Activated CD4-positive, CD25-positive, alpha-beta regulatory T cell treated with anti-CD3 and anti-CD28 coated beads, Interleukin-2, amount 50 U/mL, for 16 hours (primary cell): ENCODE results near the gene RCE1.

Experiments used
- DNase-seq: peaks from one replicate; pipeline ENCODE4 v3.0.0-alpha.2; 2020; ENCODE audit warnings: low read depth, low spot score

Gene RCE1

GRCh38 chr11:66844496-66845142 is 1.4 kb downstream of the RCE1 start:
- DNase-seq = no peak

DNA sequence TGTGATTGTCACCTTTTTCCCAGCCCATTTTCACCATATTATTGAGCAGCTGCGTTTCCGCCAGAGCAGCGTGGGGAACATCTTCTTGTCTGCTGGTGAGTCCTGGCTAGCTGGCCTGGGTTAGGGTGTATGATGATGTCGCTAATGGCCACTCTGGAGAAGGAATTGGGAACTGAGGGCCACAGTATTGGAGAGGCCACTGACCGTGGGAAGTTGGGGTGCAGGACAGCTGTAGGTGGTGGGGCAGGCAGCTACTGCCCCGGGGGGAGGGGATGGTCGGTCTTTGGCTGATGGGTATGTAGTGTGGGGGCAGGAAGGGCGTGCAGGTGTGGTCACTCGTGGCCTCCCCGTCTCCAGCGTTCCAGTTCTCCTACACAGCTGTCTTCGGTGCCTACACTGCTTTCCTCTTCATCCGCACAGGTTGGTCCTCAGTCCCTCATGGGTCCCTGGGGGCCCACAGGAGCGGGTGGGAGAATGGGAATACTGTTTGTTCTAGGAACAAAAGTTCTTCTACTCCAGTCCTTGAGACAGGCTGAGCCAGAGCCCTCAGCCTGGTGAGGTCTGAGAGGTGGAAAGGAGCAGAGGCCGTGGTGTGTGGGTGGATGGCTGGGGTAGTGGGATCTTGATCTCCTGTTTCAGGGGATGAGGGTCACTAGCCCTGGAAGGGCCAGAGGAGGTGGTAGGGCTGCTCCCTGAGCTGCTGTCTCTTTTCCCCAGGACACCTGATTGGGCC is 2.1 kb downstream of the RCE1 start:
- DNase-seq = no peak

DNA sequence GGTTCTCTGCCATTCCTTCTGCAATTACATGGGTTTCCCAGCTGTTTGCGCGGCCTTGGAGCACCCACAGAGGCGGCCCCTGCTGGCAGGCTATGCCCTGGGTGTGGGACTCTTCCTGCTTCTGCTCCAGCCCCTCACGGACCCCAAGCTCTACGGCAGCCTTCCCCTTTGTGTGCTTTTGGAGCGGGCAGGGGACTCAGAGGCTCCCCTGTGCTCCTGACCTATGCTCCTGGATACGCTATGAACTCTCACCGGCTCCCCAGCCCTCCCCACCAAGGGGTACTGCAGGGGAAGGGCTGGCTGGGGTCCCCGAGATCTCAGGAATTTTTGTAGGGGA is 2.6 kb downstream of the RCE1 start:
- DNase-seq = no peak

- DNase-seq = no peak
Observed at GRCh38 chr11:66846671-66847091, 3.4 kb downstream of the RCE1 start.

DNA sequence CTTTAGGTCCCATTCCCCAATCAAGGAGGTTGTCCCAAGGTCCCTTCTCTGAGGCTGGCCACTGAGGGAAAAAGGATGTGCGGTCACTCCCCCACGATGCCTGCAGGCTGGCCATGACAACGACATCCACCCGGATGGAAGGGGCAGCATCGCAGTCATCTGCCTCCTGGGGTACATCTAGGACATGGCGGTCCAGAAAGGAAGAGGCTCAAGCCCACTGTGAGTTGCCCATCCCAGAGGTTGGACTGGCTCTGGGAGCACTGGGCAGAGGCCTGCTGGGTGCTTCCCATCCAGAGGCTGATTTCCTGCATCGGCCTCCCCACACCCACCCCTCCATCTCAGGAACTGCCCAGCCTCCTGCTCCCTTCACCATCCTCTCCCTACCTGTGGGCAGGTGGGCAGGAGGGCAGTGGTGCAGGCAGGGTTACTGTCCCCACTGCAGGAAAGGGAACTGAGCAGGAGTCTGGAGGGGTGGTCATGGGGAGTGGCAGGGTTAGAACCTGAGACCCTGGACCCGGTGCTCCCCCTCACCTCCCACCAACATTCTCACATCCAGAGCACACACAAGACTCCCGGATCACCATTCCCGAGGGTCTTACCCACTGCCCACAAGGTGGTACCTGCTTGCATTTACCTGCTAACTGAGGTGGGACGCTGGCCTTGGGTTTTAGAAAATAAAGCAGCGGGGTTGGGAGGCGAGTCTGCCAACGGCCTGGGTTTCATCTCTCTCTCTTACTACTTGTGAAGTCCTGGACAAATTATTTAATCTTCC is 4.4 kb downstream of the RCE1 start:
- no peak for DNase-seq

GRCh38 chr11:66848671-66849500 is 5.6 kb downstream of the RCE1 start:
- DNase-seq = no peak

- DNase-seq = no peak
Observed at GRCh38 chr11:66849501-66850234, 6.4 kb downstream of the RCE1 start.

GRCh38 chr11:66850235-66850587 is 7.0 kb downstream of the RCE1 start:
- no peak for DNase-seq

DNA sequence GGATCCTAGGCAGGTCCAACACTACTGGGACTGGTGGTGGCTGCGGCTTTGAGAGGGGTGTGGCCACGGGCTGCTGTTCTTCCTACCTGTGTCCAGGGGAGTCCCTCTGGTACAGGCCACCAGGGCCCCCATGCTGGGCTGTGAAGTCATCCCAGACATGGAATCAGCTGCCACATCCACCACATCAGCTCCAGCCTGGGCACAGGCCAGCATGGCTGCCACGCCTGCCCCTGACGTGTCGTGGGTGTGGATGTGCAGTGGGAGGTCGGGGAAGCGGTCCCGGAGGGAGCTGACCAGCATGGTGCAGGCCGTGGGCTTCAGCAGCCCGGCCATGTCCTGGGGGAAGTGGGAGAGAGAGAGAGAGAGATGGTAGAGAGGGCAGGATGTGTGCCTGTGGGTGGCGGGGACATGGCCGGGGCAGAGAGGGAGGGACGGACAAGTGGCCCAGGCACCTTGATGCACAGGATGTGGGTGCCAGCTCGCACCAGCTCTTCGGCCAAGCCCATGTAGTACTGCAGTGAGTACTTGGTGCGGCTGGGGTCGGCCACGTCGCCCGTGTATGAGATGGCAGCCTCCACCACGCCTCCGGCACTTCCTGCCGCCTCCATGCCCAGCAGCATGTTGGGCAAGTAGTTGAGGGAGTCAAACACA is 7.5 kb downstream of the RCE1 start:
- DNase-seq = no peak

- DNase-seq = no peak
Observed at GRCh38 chr11:66851239-66851596, 8.0 kb downstream of the RCE1 start.

DNA sequence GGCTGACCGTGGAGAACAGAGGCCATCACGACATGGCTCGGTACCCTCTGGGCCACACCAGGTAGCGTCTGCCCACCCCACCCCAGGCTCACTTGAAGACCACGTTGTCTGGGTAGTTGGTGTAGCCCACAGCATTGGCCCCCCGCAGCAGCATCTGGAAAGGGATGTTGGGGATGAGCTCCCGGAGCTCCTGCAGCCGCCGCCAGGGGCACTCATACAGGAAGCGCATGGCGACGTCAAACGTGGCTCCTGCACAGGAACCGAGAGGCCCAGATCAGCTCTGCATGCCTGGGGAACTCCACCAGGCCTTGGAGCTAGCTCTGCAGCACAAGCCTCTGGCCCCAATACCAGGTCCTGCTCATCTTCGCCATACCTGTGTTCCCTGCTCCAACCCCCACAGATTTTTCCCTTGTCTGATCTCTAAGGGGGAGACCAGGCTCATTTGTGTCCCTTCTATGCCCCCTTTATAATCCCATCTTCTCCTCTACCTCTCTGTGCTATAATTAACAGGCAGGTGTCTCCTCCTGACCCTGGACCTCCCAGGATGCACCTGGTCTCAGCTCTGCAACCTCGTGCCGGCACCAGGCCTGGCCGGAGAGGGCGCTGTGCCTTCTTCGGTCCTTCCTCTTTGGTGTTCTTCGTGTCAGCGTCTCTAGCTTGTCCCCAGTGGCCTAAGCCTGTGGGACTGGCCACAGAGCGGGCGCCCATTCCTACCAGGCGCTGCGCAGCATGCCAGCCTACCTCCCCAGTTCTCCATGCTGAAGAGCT is 8.6 kb downstream of the RCE1 start:
- DNase-seq = no peak

DNA sequence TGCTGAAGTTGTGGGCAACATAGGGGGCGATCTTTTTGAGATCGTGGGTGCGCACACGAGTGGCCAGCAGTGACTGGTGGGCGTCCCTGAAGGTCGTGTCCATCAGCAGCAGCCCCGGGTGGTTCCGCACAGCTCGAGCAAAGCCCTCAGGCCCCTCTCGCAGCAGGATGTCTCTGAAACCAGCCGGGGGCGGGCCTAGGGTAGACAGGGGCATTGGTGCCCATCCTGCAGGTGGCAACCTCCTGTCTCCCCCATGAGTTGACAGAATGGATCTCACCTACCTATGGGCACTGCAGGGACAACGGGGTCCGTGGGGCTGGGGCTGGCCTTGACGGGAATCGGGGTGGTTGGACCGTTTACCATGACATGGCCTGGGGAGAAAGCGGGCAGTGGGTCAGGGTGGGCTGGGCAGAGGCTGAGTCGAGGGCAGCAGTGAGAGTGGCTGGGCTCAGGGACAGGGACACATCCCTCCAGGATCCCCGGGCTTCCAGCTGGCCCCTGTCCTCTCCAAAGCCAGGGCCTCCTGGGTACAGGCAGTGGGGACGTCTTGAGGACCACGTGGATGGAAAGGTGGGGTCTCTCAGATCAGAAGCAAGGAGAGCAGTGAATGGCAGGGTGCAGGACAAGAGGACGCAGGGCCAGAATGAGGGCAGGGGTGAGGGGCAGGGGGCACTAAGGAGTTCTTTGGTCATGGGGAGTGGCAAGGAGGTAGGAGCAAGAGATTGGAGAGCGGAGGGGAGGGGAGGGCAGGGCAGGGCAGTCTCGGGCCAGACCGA is 9.4 kb downstream of the RCE1 start:
- no peak for DNase-seq

GRCh38 chr11:66853242-66854229 is 10.3 kb downstream of the RCE1 start:
- DNase-seq = no peak

- DNase-seq = no peak
Observed at GRCh38 chr11:66854231-66854661, 11.0 kb downstream of the RCE1 start.

DNA sequence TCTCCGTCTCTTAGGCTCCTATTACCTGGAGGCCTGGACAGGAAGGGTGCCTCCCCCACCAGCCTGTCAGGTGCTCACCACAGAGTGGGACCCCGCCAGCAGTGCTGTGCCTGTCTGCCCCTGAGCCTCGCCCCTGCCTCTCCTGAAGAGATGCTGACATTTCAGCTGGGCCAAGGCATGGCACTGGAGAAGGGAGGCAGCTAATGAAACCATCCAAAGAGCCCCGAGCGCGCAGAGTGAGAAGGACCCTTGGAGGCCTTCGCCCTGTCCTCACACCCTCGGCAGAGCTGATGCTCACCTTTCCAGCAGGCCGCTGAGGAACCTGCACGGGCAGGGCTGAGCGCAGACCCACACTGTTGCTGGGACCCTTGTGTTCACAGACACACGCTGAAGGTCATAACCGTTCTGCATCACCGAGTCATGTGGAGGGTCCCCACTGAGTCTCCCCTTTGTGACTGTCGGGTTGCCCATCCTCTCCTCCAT is 11.5 kb downstream of the RCE1 start:
- no peak for DNase-seq

DNA sequence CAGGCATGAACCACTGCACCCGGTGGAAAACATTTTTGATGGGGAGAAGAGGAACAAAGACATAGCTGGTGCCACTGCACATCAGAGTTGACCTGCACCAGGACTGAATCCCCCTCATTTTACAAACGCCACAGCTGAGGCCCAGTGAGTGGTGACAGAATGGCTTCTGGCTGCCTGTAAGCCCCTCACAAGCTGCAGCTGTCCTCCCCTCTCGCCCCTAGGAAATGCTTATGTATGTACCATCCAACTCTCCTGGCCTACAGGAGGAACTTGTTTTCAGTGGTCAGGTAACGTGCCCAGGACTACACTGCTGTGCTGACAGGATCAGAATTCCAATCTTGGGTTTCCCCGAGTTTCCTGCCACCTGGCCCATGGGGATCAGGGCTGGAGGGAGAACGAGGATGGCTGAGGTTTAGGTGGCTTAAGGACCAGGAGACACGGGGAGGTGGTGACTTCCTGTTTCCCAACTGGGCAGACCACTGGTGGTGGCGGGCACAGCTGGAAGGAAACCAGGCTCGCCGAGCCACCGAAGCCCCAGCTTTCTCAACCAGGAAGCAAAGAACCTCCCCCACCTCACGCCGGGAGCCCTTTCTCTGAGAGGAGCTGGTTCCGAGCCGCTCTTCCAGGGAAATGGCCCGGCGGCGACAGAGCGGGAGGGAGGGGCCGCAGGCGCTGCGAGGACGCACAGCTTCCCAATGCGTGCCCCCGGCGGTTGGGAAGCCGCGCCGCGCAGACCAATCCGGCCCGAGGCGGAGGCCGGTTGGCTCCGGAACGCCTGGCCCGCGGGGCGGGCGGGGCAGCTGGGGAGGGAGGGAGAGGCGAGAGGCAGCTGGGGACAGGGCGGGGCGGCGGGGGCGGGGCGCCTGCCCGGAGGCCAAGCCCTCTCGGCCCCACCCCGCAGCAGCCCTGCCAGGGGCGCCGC is 12.6 kb downstream of the RCE1 start:
- DNase-seq = peak; percentile 63
